H9 (cell line): ENCODE measurements around the gene CNIH2. TPM values are rescaled to one million over a fixed set of nuclear protein-coding genes. Genes with fewer than 3 reads are reported as not detected.
A peak's percentile ranks its signal among the peaks of the same experiment; 100 is the strongest.

Experiments used
- DNase-seq: peaks from one replicate; pipeline ENCODE4 v3.0.0-alpha.2; 2017
- H2AFZ ChIP-seq: one replicate; pipeline ENCODE4 v1.6.1; 2013; ENCODE audit warnings: mild to moderate bottlenecking, low read length, control low read depth, moderate library complexity
- H2AK5ac ChIP-seq: 2 replicates; pipeline ENCODE4 v1.6.1; 2013; ENCODE audit warnings: low read length, control low read depth, mixed read lengths; ENCODE audit not compliant: insufficient read length
- H2BK120ac ChIP-seq: one replicate; pipeline ENCODE4 v1.6.1; 2013; ENCODE audit warnings: low read depth, mild to moderate bottlenecking, low read length, control low read depth, inconsistent platforms; ENCODE audit not compliant: poor library complexity, severe bottlenecking
- H2BK12ac ChIP-seq: 2 replicates; pipeline ENCODE4 v1.6.1; 2013; ENCODE audit warnings: low read length, control low read depth, mixed read lengths, low read depth; ENCODE audit not compliant: insufficient read length
- H2BK15ac ChIP-seq: 2 replicates; pipeline ENCODE4 v1.6.1; 2013; ENCODE audit warnings: low read depth, low read length, control low read depth
- H2BK20ac ChIP-seq: one replicate; pipeline ENCODE4 v1.6.1; 2013; ENCODE audit warnings: low read depth, mild to moderate bottlenecking, low read length, control low read depth, inconsistent platforms; ENCODE audit not compliant: poor library complexity, severe bottlenecking
- H2BK5ac ChIP-seq: 2 replicates; pipeline ENCODE4 v1.6.1; 2013; ENCODE audit warnings: low read length, control low read depth, mixed read lengths; ENCODE audit not compliant: insufficient read length
- H3K14ac ChIP-seq: 2 replicates; pipeline ENCODE4 v1.6.1; 2013; ENCODE audit warnings: low read length, control low read depth; ENCODE audit not compliant: insufficient read depth
- H3K18ac ChIP-seq: 2 replicates; pipeline ENCODE4 v1.6.1; 2013; ENCODE audit warnings: low read depth, mild to moderate bottlenecking, mixed read lengths, low read length, control low read depth; ENCODE audit not compliant: insufficient read length
- H3K23ac ChIP-seq: 2 replicates; pipeline ENCODE4 v1.6.1; 2013; ENCODE audit warnings: low read length, control low read depth, mixed read lengths, low read depth; ENCODE audit not compliant: insufficient read length
- H3K23me2 ChIP-seq: 2 replicates; pipeline ENCODE4 v1.6.1; 2013; ENCODE audit warnings: low read depth, mild to moderate bottlenecking, mixed read lengths, low read length, control low read depth; ENCODE audit not compliant: insufficient read length, poor library complexity, severe bottlenecking
- H3K27ac ChIP-seq: 2 replicates; pipeline ENCODE4 v1.5.1; 2013; ENCODE audit warnings: low read length, control low read depth, mixed read lengths, low read depth; ENCODE audit not compliant: insufficient read length
- H3K27me3 ChIP-seq: 2 replicates; pipeline ENCODE4 v1.6.1; 2013; ENCODE audit warnings: low read length, control low read depth, inconsistent platforms; ENCODE audit not compliant: insufficient read depth
- H3K4ac ChIP-seq: 2 replicates; pipeline ENCODE4 v1.6.1; 2013; ENCODE audit warnings: low read depth, mild to moderate bottlenecking, control low read depth, inconsistent platforms, low read length, moderate library complexity
- H3K4me1 ChIP-seq: 2 replicates; pipeline ENCODE4 v1.6.1; 2013; ENCODE audit warnings: low read length, control low read depth, inconsistent platforms; ENCODE audit not compliant: insufficient read depth
- H3K4me2 ChIP-seq: 2 replicates; pipeline ENCODE4 v1.6.1; 2013; ENCODE audit warnings: low read length, control low read depth, mixed read lengths; ENCODE audit not compliant: insufficient read length, insufficient read depth
- H3K56ac ChIP-seq: 2 replicates; pipeline ENCODE4 v1.6.1; 2013; ENCODE audit warnings: low read depth, mild to moderate bottlenecking, mixed read lengths, low read length, control low read depth; ENCODE audit not compliant: insufficient read length
- H3K79me1 ChIP-seq: 2 replicates; pipeline ENCODE4 v1.6.1; 2013; ENCODE audit warnings: low read depth, mild to moderate bottlenecking, moderate library complexity, low read length, control low read depth, inconsistent platforms; ENCODE audit not compliant: insufficient read depth, poor library complexity, severe bottlenecking
- H3K79me2 ChIP-seq: 2 replicates; pipeline ENCODE4 v1.6.1; 2013; ENCODE audit warnings: low read length, control low read depth, inconsistent platforms; ENCODE audit not compliant: insufficient read depth
- H3K9ac ChIP-seq: 2 replicates; pipeline ENCODE4 v1.6.1; 2013; ENCODE audit warnings: low read length, control low read depth, mixed read lengths; ENCODE audit not compliant: insufficient read length; ENCODE audit errors: extremely low read depth
- H3K9me3 ChIP-seq: one replicate; pipeline ENCODE4 v1.6.1; 2013; ENCODE audit warnings: low read depth, low read length, inconsistent platforms; ENCODE audit not compliant: control insufficient read depth
- H3T11ph ChIP-seq: one replicate; pipeline ENCODE4 v1.6.1; 2013; ENCODE audit warnings: mild to moderate bottlenecking, low read length, control low read depth, inconsistent platforms
- H4K20me1 ChIP-seq: one replicate; pipeline ENCODE4 v1.6.1; 2013; ENCODE audit not compliant: control insufficient read depth, insufficient read length, insufficient read depth
- H4K5ac ChIP-seq: 2 replicates; pipeline ENCODE4 v1.6.1; 2013; ENCODE audit warnings: low read depth, mild to moderate bottlenecking, mixed read lengths, low read length, control low read depth; ENCODE audit not compliant: insufficient read length
- H4K8ac ChIP-seq: replicated peaks from 2 replicates; pipeline ENCODE4 v1.6.1; 2013; ENCODE audit warnings: low read length, control low read depth, mixed read lengths, low read depth; ENCODE audit not compliant: insufficient read length
- H4K91ac ChIP-seq: 2 replicates; pipeline ENCODE4 v1.6.1; 2013; ENCODE audit warnings: low read depth, mild to moderate bottlenecking, moderate library complexity, mixed read lengths, low read length, control low read depth; ENCODE audit not compliant: insufficient read length
- H3K27ac Mint-ChIP-seq, 3 experiments: 2 replicates in 2 of 3; 3 replicates in 1 of 3; pipeline ENCODE4 v1.8.0; 2020 to 2021; ENCODE audit warnings: mixed read lengths in 3 of 3, mild to moderate bottlenecking in 1 of 3, moderate library complexity in 1 of 3
- H3K27me3 Mint-ChIP-seq: 2 replicates; pipeline ENCODE4 v1.8.0; 2021; ENCODE audit warnings: low read depth, mild to moderate bottlenecking, moderate library complexity, mixed read lengths
- H3K36me3 Mint-ChIP-seq, 3 experiments: 2 replicates in 2 of 3; 3 replicates in 1 of 3; pipeline ENCODE4 v1.8.0; 2020 to 2021; ENCODE audit warnings: low read depth in 3 of 3, mixed read lengths in 3 of 3; ENCODE audit not compliant: insufficient read depth in 1 of 3
- H3K4me1 Mint-ChIP-seq, 2 experiments: 2 replicates each; pipeline ENCODE4 v1.8.0; 2020; ENCODE audit warnings: mixed read lengths in 2 of 2
- H3K4me3 Mint-ChIP-seq, 2 experiments: 2 replicates in 1 of 2; 3 replicates in 1 of 2; pipeline ENCODE4 v1.8.0; 2020 to 2021; ENCODE audit warnings: mild to moderate bottlenecking in 2 of 2, mixed read lengths in 2 of 2, moderate library complexity in 1 of 2
- H3K9me3 Mint-ChIP-seq, 2 experiments: 2 replicates in 1 of 2; 3 replicates in 1 of 2; pipeline ENCODE4 v1.8.0; 2020; ENCODE audit warnings: mild to moderate bottlenecking in 2 of 2, mixed read lengths in 2 of 2, moderate library complexity in 1 of 2
- WGBS: extraction: QIAGEN DNeasy Blood & Tissue Kit; methylation state at CpG from one replicate; pipeline ENCODE4 v1.1.7; 2013; ENCODE audit warnings: missing lambda C conversion rate, low lambda C conversion rate, mixed read lengths; ENCODE audit not compliant: insufficient read length; ENCODE audit errors: extremely low coverage; 5-methylcytosine and 5-hydroxymethylcytosine counted together
- total RNA-seq: library from RNA; stranded (reverse); gene quantifications from 2 replicates; pipeline ENCODE4 v1.2.1, GENCODE V29; 2021
- TF ChIP-seq, protein P1 (sequence below): fragments of 200-600 bp; sonication (generic); conservative IDR thresholded peaks from 3 replicates; pipeline ENCODE4 v1.8.0; 2021; ENCODE audit warnings: antibody characterized with exemption, mild to moderate bottlenecking

The CNIH2 gene
- total RNA-seq, 1 experiment from 2014 or later = 12.0 TPM

DNA sequence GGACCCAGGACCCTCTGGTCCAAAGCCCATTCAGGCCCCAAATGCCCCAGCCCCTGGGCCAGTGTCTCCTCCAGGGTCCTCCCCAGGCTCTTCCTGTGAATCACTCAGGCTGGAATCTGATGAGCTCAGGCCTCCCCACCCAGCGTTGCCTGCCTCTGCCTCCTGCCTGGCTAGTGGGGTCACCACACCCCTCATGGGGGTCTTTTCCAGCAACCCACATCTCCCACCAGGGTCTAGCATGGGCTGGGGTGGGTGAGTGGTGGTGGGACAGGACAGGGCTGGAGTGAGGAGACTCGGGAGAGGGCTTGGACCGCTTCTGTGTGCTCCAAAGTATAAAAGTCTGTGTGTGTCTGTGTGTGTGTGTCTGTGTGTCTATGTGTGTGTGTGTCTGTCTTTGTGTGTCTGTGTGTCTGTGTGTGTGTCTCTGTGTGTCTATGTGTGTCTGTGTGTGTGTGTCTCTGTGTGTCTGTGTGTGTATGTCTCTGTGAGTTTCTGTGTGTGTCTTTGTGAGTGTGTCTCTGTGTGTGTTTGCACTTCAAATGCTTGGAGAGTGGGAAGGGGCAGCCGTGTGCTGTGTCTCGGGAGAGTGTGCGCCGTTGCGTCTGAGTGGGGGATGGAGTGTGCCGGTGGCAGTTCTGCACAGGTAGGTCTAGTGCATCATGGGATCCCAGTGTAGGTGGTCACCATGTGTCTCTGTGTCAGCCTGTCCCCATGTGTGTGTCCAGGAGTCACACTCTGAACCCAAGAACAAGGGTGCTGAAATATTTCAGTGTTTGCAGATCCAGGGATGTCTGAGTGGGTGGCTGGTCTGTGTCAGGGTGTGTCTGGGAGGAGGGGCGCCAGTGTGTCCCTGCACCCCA is 49.4 kb downstream of the CNIH2 start:
- Histone ChIP-seq H3T11ph (no peak overlapping the region), H3K27me3 (no peaks in the 10 kb centered on the region), H3K23ac (no peak overlapping the region), H2BK15ac (no peak overlapping the region), H4K20me1 (no peaks in the 10 kb centered on the region), H3K4ac (no peak overlapping the region), H2BK20ac (no peak overlapping the region), H2BK12ac (no peak overlapping the region), H3K18ac (no peak overlapping the region), H3K9me3 (no peaks in the 10 kb centered on the region), H3K4me1 (0 out of 2 replicates have a peak, but pooled peaks cover 3% of the 10 kb centered on the region), H3K79me2 (no peaks in the 10 kb centered on the region), H3K9ac (no peak overlapping the region), H4K91ac (no peak overlapping the region), H3K79me1 (no peaks in the 10 kb centered on the region), H2BK5ac (no peak overlapping the region), H3K23me2 (no peaks in the 10 kb centered on the region), H3K56ac (no peak overlapping the region), H3K27ac (no peak overlapping the region), H4K8ac (no peak overlapping the region), H3K14ac (no peak overlapping the region), H2BK120ac (no peak overlapping the region), H3K4me2 (no peak overlapping the region), H2AFZ (no peak overlapping the region), H4K5ac (no peak overlapping the region), H2AK5ac (no peak overlapping the region)
- peaks cover 9 to 20% of the 10 kb centered on the region in 2 experiments for H3K4me1 Mint-ChIP-seq
- H3K27ac Mint-ChIP-seq = no peak overlapping the region; a peak in 1 of 7 replicates
- peak overlapping the region in 1 of 2 experiments; percentile 10; a peak in 2 of 5 replicates for H3K4me3 Mint-ChIP-seq
- no peak for DNase-seq
- H3K36me3 Mint-ChIP-seq = no peaks in the 10 kb centered on the region; a peak in 1 of 7 replicates
- WGBS = no CpG with 5 or more reads among the region's 10 CpGs
- H3K27me3 Mint-ChIP-seq = peaks cover 10% of the 10 kb centered on the region
- no peaks in the 10 kb centered on the region for H3K9me3 Mint-ChIP-seq
- TF ChIP-seq, protein P1, sequence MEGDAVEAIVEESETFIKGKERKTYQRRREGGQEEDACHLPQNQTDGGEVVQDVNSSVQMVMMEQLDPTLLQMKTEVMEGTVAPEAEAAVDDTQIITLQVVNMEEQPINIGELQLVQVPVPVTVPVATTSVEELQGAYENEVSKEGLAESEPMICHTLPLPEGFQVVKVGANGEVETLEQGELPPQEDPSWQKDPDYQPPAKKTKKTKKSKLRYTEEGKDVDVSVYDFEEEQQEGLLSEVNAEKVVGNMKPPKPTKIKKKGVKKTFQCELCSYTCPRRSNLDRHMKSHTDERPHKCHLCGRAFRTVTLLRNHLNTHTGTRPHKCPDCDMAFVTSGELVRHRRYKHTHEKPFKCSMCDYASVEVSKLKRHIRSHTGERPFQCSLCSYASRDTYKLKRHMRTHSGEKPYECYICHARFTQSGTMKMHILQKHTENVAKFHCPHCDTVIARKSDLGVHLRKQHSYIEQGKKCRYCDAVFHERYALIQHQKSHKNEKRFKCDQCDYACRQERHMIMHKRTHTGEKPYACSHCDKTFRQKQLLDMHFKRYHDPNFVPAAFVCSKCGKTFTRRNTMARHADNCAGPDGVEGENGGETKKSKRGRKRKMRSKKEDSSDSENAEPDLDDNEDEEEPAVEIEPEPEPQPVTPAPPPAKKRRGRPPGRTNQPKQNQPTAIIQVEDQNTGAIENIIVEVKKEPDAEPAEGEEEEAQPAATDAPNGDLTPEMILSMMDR = no peak
